PC-3 (cell line): ENCODE measurements around the gene ZSWIM4. TPM values are rescaled to one million over a fixed set of nuclear protein-coding genes. Genes with fewer than 3 reads are reported as not detected.

ENCODE experiments used
- ATAC-seq: fragments of 200-7000 bp; cut with Tn5 transposase; 2 replicates; pipeline ENCODE4 v1.9.1; 2020; ENCODE audit warnings: mild to moderate bottlenecking, moderate library complexity
- Bru-seq: library from RNA; stranded (reverse); fragments of 400-500 nt; gene quantifications from one replicate; lab custom pipeline; 2021; lab: Mats Ljungman, UMichigan
- BruChase-seq, 2 experiments: library from RNA; stranded (reverse); fragments of 400-500 nt; gene quantifications; one replicate each; lab custom pipeline; 2021; lab: Mats Ljungman, UMichigan
- BruUV-seq: library from RNA; stranded (reverse); fragments of 400-500 nt; replicated peaks from 2 replicates; lab custom pipeline; 2021; lab: Mats Ljungman, UMichigan
- CTCF ChIA-PET: fragments of 300-600 bp; sonication (Branson Sonifier 250); formaldehyde crosslinking; loops from one replicate; lab custom pipeline; 2022; ENCODE audit warnings: antibody characterized with exemption; lab: Charles Lee
- POLR2A ChIA-PET: fragments of 300-600 bp; sonication (Branson Sonifier 250); formaldehyde crosslinking; loops from one replicate; lab custom pipeline; 2022; ENCODE audit warnings: antibody characterized with exemption; ENCODE audit not compliant: unreplicated experiment; lab: Charles Lee
- DNase-seq: peaks from one replicate; pipeline ENCODE4 v3.0.0-alpha.2; 2015
- H2AFZ ChIP-seq: fragments of 300-600 bp; sonication (generic); 2 replicates; pipeline ENCODE4 v1.6.0; 2016; ENCODE audit warnings: antibody characterized with exemption, low read length
- H3F3A ChIP-seq: fragments of 300-600 bp; sonication (generic); one replicate; pipeline ENCODE4 v1.6.0; 2017; ENCODE audit warnings: antibody characterized with exemption, low read length, control low read depth, mild to moderate bottlenecking; ENCODE audit not compliant: unreplicated experiment
- H3K27ac ChIP-seq: fragments of 300-600 bp; sonication (generic); 2 replicates; pipeline ENCODE4 v1.5.1; 2016; ENCODE audit warnings: mild to moderate bottlenecking, low read length
- H3K27me3 ChIP-seq: fragments of 300-600 bp; sonication (generic); 2 replicates; pipeline ENCODE4 v1.6.1; 2016; ENCODE audit warnings: low read length, mixed read lengths
- H3K36me3 ChIP-seq: fragments of 300-600 bp; sonication (generic); 2 replicates; pipeline ENCODE4 v1.6.1; 2016; ENCODE audit warnings: low read depth, mixed run types, low read length, mixed read lengths
- H3K4me1 ChIP-seq: fragments of 300-600 bp; sonication (generic); 2 replicates; pipeline ENCODE4 v1.5.1; 2016; ENCODE audit warnings: low read length; ENCODE audit not compliant: insufficient read depth
- H3K4me2 ChIP-seq: fragments of 300-600 bp; sonication (generic); 2 replicates; pipeline ENCODE4 v1.6.0; 2016; ENCODE audit warnings: low read length
- H3K4me3 ChIP-seq: fragments of 300-600 bp; sonication (generic); 2 replicates; pipeline ENCODE4 v1.5.1; 2016; ENCODE audit warnings: mild to moderate bottlenecking, low read length, mixed read lengths
- H3K79me2 ChIP-seq: fragments of 300-600 bp; sonication (generic); 2 replicates; pipeline ENCODE4 v1.6.1; 2017; ENCODE audit warnings: low read length, mixed read lengths
- H3K9ac ChIP-seq: fragments of 300-600 bp; sonication (generic); 2 replicates; pipeline ENCODE4 v1.6.0; 2016; ENCODE audit warnings: mild to moderate bottlenecking, low read length
- H3K9me2 ChIP-seq: fragments of 300-600 bp; sonication (generic); replicated peaks from 2 replicates; pipeline ENCODE4 v1.6.1; 2016; ENCODE audit warnings: mixed run types, low read length, mixed read lengths
- H3K9me3 ChIP-seq: fragments of 300-600 bp; sonication (generic); 2 replicates; pipeline ENCODE4 v1.6.1; 2016; ENCODE audit warnings: low read length, mixed read lengths
- H4K20me1 ChIP-seq: fragments of 300-600 bp; sonication (generic); 2 replicates; pipeline ENCODE4 v1.6.1; 2016; ENCODE audit warnings: low read length, mixed read lengths
- EZH2 ChIP-seq: fragments of 300-600 bp; sonication (generic); IDR thresholded peaks from one replicate; pipeline ENCODE4 v1.6.1; 2017; ENCODE audit warnings: antibody characterized with exemption, mild to moderate bottlenecking, low read length; ENCODE audit not compliant: unreplicated experiment
- EZH2phosphoT487 ChIP-seq: fragments of 300-600 bp; sonication (generic); IDR thresholded peaks from 2 replicates; pipeline ENCODE4 v1.6.1; 2018; ENCODE audit warnings: mild to moderate bottlenecking, antibody characterized with exemption, low read length, borderline replicate concordance
- intact Hi-C: fragments of 100-400 bp; cut with micrococcal nuclease; formaldehyde crosslinking; loops from 2 replicates; pipeline ENCODE4 v1.9.0; 2023
- long read RNA-seq: library from polyadenylated mRNA; unstranded; transcript quantifications from one replicate; pipeline ENCODE4 v2.0.0, GENCODE V29; 2021; ENCODE audit not compliant: unreplicated experiment
- total RNA-seq: library from RNA; depleted of rRNA; stranded (reverse); fragments of >200 nt; gene quantifications from 2 replicates; pipeline ENCODE4 v1.2.3, GENCODE V29; 2014; rRNA removed
- TF ChIP-seq, protein P1 (sequence below): fragments of 300-600 bp; sonication (generic); conservative IDR thresholded peaks from 2 replicates; pipeline ENCODE4 v1.5.1; 2017; ENCODE audit warnings: antibody characterized with exemption, low read depth, mild to moderate bottlenecking, low read length

The ZSWIM4 gene
- total RNA-seq (8.0 and 11.4 TPM in 2 replicates), Bru-seq, nascent RNA (percentile 67 among the genes with signal in this experiment), BruChase-seq, experiment 1, labeled RNA remaining after a 6-hour chase (percentile 74 among the genes with signal in this experiment), BruChase-seq, experiment 2, labeled RNA remaining after a 2-hour chase (percentile 76 among the genes with signal in this experiment)
- long read RNA-seq, partial matches to known transcripts: 7 of 12 reads
- long read RNA-seq, other reads (novel, unspliced or antisense): 5 of 12 reads

DNA sequence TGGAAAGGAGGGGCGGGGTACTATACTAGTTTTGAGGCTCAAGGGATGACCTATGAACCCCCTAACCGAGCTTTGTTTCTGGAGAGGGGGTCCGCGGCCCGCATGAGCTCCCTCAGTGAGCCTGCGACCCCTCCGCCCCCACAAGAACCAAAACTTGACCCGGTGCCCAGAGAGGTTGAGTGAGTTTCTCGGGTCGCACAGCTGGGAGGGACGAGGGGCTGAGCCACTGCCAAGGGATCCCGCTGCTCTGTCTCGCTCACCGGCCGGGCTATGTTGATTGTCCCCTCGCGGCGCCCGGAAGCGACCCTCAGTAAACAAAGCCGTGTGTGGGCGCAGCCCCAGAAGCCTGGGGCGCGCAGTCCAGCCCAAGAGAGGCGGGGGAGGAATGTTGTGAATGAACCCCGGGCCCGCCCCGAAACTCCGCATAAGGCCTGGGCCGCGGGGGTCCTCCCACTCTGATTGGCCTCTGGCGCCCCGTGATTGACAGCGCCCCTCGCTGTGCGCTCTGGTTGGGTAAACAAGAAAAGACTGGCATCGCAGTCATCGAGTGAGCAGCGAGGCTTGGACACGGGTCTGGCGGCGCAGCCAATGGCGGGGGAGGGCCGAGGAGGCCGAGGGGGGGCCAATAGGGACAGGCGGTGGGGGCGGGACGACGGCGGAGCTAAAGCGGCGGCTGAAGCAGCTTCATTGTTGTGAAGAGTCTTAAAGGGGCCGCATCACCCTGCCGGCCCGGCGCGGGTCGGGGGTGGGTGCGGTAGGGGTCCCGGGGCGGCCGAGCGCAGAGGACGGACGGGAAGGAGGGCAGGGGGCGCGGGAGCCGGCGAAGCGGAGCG, at the start of gene ZSWIM4:
TSS of gene ZSWIM4 (plus strand) at position 687 of the 833 bp plus-strand sequence. CDS start 206 bp downstream, outside the sequence.
- intact Hi-C loops: loop anchor here (1.0 kb wide), 1 partner anchor 67 kb away; no protein-coding TSS in a partner anchor
- peaks cover 5% of the 10 kb centered on the region for H3F3A ChIP-seq
- H3K27me3 ChIP-seq: no peaks in the 10 kb centered on the region
- ChIA-PET CTCF (no interaction called here), POLR2A (interaction anchor here (0.6 to 1.6 kb wide), 8 partner anchors 11 to 211 kb away, joined by 3 to 15 read pairs (median 3); partner anchors contain the start of gene RFX1)
- TF ChIP-seq EZH2 (no peak), EZH2phosphoT487 (no peak)
- TF ChIP-seq, protein P1, sequence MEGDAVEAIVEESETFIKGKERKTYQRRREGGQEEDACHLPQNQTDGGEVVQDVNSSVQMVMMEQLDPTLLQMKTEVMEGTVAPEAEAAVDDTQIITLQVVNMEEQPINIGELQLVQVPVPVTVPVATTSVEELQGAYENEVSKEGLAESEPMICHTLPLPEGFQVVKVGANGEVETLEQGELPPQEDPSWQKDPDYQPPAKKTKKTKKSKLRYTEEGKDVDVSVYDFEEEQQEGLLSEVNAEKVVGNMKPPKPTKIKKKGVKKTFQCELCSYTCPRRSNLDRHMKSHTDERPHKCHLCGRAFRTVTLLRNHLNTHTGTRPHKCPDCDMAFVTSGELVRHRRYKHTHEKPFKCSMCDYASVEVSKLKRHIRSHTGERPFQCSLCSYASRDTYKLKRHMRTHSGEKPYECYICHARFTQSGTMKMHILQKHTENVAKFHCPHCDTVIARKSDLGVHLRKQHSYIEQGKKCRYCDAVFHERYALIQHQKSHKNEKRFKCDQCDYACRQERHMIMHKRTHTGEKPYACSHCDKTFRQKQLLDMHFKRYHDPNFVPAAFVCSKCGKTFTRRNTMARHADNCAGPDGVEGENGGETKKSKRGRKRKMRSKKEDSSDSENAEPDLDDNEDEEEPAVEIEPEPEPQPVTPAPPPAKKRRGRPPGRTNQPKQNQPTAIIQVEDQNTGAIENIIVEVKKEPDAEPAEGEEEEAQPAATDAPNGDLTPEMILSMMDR: no peak
- H3K9ac ChIP-seq: peak within 1 kb of the TSS; percentile 79
- peak within 1 kb of the TSS; percentile 88 for H3K4me3 ChIP-seq
- ATAC-seq (peak; percentile 89), DNase-seq (peak; percentile 100)
- peak within 1 kb of the TSS; percentile 92 for H3K4me2 ChIP-seq
- TSS peak; percentile 84 for BruUV-seq
- no peaks in the 10 kb centered on the region for H3K36me3 ChIP-seq
- H3K9me3 ChIP-seq: no peaks in the 10 kb centered on the region
- H3K27ac ChIP-seq: peak within 1 kb of the TSS; percentile 95
- no peaks in the 10 kb centered on the region for H3K9me2 ChIP-seq
- H4K20me1 ChIP-seq: no peaks in the 10 kb centered on the region
- H3K79me2 ChIP-seq: peaks cover 21% of the 10 kb centered on the region
- H3K4me1 ChIP-seq: peaks cover 23% of the 10 kb centered on the region
- peak within 1 kb of the TSS; percentile 84 for H2AFZ ChIP-seq

DNA sequence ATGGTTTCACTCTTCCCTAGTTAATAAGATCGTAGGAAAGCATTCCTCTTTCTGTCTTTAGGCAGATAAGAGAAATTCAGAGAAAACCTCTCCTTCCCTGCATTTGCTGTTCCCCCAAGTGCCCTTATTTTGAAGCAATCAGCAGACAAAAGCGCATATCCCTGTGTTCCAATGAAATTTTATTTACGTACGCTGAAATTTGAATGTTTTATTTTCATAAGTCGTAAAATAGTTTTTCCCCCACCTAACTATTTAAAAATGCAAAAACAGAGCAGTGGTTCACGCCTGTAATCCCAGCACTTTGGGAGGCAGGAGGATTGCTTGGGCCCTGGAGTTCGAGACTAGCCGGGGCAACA, 48.2 kb upstream of the ZSWIM4 start:
- intact Hi-C loops: no loop called here
- TF ChIP-seq, protein P1: no peak
- TF ChIP-seq EZH2: no peak
- TF ChIP-seq EZH2phosphoT487: no peak
- Histone ChIP-seq H3K4me2 (peak overlapping the region; percentile 29; the same call in 1 of the 2 replicates), H3K9ac (no peak overlapping the region), H3K27me3 (no peaks in the 10 kb centered on the region), H3K27ac (no peak overlapping the region), H3K79me2 (peaks cover 21% of the 10 kb centered on the region), H3K9me3 (no peaks in the 10 kb centered on the region), H4K20me1 (no peaks in the 10 kb centered on the region), H3K9me2 (no peaks in the 10 kb centered on the region), H3K4me1 (peaks cover 21% of the 10 kb centered on the region), H3K36me3 (no peaks in the 10 kb centered on the region), H3F3A (no peaks in the 10 kb centered on the region), H2AFZ (peak overlapping the region; percentile 46; the same call in 1 of the 2 replicates), H3K4me3 (peak overlapping the region; percentile 42)
- POLR2A ChIA-PET: interaction anchor here (1.5 kb wide), 1 partner anchor 15 kb away, joined by 7 read pairs; no protein-coding TSS in a partner anchor
- CTCF ChIA-PET: interaction anchor here (1.8 kb wide), 1 partner anchor 26 kb away, joined by 8 read pairs; no protein-coding TSS in a partner anchor
- ATAC-seq (no peak), DNase-seq (no peak)
- BruUV-seq: TSS peak; percentile 79
